Astrocyte (in vitro differentiated cells and primary cell): ENCODE measurements around the gene JAKMIP1. TPM values are rescaled to one million over a fixed set of nuclear protein-coding genes. Genes with fewer than 3 reads are reported as not detected.

Experiments used
- DNase-seq: peaks from one replicate; pipeline ENCODE4 v3.0.0-alpha.2; 2010; ENCODE audit warnings: low read depth
- FAIRE-seq: peaks from 2 replicates; lab custom pipeline; 2011; peaks lifted over from hg19 to GRCh38; lab: Jason Lieb, UNC
- H2AFZ ChIP-seq: 2 replicates; pipeline ENCODE4 v1.6.0; 2012; ENCODE audit warnings: low read depth, low read length, inconsistent platforms
- H3K27ac ChIP-seq: 2 replicates; pipeline ENCODE4 v1.5.1; 2011; ENCODE audit warnings: low read depth, low read length, inconsistent platforms
- H3K27me3 ChIP-seq: 2 replicates; pipeline ENCODE4 v1.6.0; 2011; ENCODE audit warnings: low read length, inconsistent platforms; ENCODE audit not compliant: insufficient read depth
- H3K36me3 ChIP-seq: 2 replicates; pipeline ENCODE4 v1.5.1; 2011; ENCODE audit warnings: low read length, inconsistent platforms; ENCODE audit not compliant: insufficient read depth
- H3K4me1 ChIP-seq: 2 replicates; pipeline ENCODE4 v1.5.1; 2011; ENCODE audit warnings: low read length, inconsistent platforms; ENCODE audit not compliant: insufficient read depth
- H3K4me2 ChIP-seq: 2 replicates; pipeline ENCODE4 v1.6.0; 2012; ENCODE audit warnings: low read length, inconsistent platforms
- H3K4me3 ChIP-seq: 2 replicates; pipeline ENCODE4 v1.5.1; 2011; ENCODE audit warnings: low read depth, mild to moderate bottlenecking, low read length, inconsistent platforms; ENCODE audit not compliant: insufficient read depth
- H3K79me2 ChIP-seq: 2 replicates; pipeline ENCODE4 v1.6.0; 2012; ENCODE audit warnings: mild to moderate bottlenecking, low read length, inconsistent platforms; ENCODE audit not compliant: insufficient read depth
- H3K9ac ChIP-seq: 2 replicates; pipeline ENCODE4 v1.6.0; 2012; ENCODE audit warnings: mild to moderate bottlenecking, low read length, inconsistent platforms
- H3K9me3 ChIP-seq: 2 replicates; pipeline ENCODE4 v1.5.1; 2012; ENCODE audit warnings: low read depth, mild to moderate bottlenecking, low read length, inconsistent platforms; ENCODE audit not compliant: insufficient read depth
- H4K20me1 ChIP-seq: 2 replicates; pipeline ENCODE4 v1.6.0; 2012; ENCODE audit warnings: low read length, inconsistent platforms; ENCODE audit not compliant: insufficient read depth
- H3K27ac Mint-ChIP-seq: one replicate; pipeline ENCODE4 v1.8.0; 2021; ENCODE audit warnings: mild to moderate bottlenecking, mixed read lengths; ENCODE audit not compliant: unreplicated experiment
- H3K27me3 Mint-ChIP-seq: one replicate; pipeline ENCODE4 v1.8.0; 2021; ENCODE audit warnings: low read depth, mixed read lengths; ENCODE audit not compliant: unreplicated experiment
- H3K36me3 Mint-ChIP-seq: one replicate; pipeline ENCODE4 v1.8.0; 2021; ENCODE audit warnings: low read depth, mixed read lengths; ENCODE audit not compliant: unreplicated experiment
- H3K4me1 Mint-ChIP-seq: one replicate; pipeline ENCODE4 v1.8.0; 2021; ENCODE audit warnings: low read depth, mixed read lengths; ENCODE audit not compliant: unreplicated experiment
- H3K4me3 Mint-ChIP-seq: one replicate; pipeline ENCODE4 v1.8.0; 2021; ENCODE audit warnings: mild to moderate bottlenecking, moderate library complexity, mixed read lengths; ENCODE audit not compliant: unreplicated experiment
- H3K9me3 Mint-ChIP-seq: one replicate; pipeline ENCODE4 v1.8.0; 2021; ENCODE audit warnings: mild to moderate bottlenecking, mixed read lengths; ENCODE audit not compliant: unreplicated experiment
- CTCF ChIP-seq: IDR thresholded peaks from 2 replicates; pipeline ENCODE4 v1.5.1; 2011; ENCODE audit warnings: low read depth, mild to moderate bottlenecking, inconsistent platforms, low read length, moderate library complexity; ENCODE audit not compliant: insufficient read depth
- EZH2 ChIP-seq: IDR thresholded peaks from 2 replicates; pipeline ENCODE4 v1.6.1; 2012; ENCODE audit warnings: mild to moderate bottlenecking, low read length, inconsistent platforms; ENCODE audit not compliant: insufficient read depth
- total RNA-seq: library from RNA; stranded (reverse); gene quantifications from 2 replicates; pipeline ENCODE4 v1.2.1, GENCODE V29; 2021

JAKMIP1 gene
- total RNA-seq, 1 donor from 2014 or later, result 0.50 TPM

- no peak overlapping the region for H3K27ac Mint-ChIP-seq
- H3K27me3 Mint-ChIP-seq, result peaks cover 23% of the 10 kb centered on the region
- H3K36me3 Mint-ChIP-seq, result no peaks in the 10 kb centered on the region
Observed at GRCh38 chr4:6119507-6120020, 80.8 kb downstream of the JAKMIP1 start.

GRCh38 chr4:6118201-6118600 is 82.1 kb downstream of the JAKMIP1 start:
- no peaks in the 10 kb centered on the region for H4K20me1 ChIP-seq
- H3K27me3 ChIP-seq, result no peaks in the 10 kb centered on the region
- no peak overlapping the region for H3K9ac ChIP-seq
- no peaks in the 10 kb centered on the region for H3K36me3 Mint-ChIP-seq
- H3K4me1 Mint-ChIP-seq, result peaks cover 11% of the 10 kb centered on the region
- no peak for TF ChIP-seq CTCF
- no peak for TF ChIP-seq EZH2
- no peaks in the 10 kb centered on the region for H3K79me2 ChIP-seq
- no peak overlapping the region for H3K4me3 ChIP-seq
- no peak overlapping the region for H3K27ac ChIP-seq
- no peak overlapping the region for H3K27ac Mint-ChIP-seq
- DNase-seq (no peak), FAIRE-seq (no peak)
- H3K36me3 ChIP-seq, result no peaks in the 10 kb centered on the region
- no peak overlapping the region for H2AFZ ChIP-seq
- no peak overlapping the region for H3K4me3 Mint-ChIP-seq
- H3K27me3 Mint-ChIP-seq, result peaks cover 28% of the 10 kb centered on the region
- H3K4me1 ChIP-seq, result no peaks in the 10 kb centered on the region
- no peaks in the 10 kb centered on the region for H3K9me3 Mint-ChIP-seq
- no peak overlapping the region for H3K4me2 ChIP-seq
- H3K9me3 ChIP-seq, result no peaks in the 10 kb centered on the region

More at GRCh38 chr4:6119507-6120020, 80.8 kb downstream of the JAKMIP1 start:
- H3K27ac ChIP-seq, result no peak overlapping the region
- no peaks in the 10 kb centered on the region for H3K79me2 ChIP-seq
- no peaks in the 10 kb centered on the region for H3K9me3 ChIP-seq
- no peak overlapping the region for H3K4me2 ChIP-seq
- no peaks in the 10 kb centered on the region for H3K9me3 Mint-ChIP-seq
- H3K4me3 ChIP-seq, result no peak overlapping the region
- no peak for DNase-seq
- FAIRE-seq, result no peak
- no peaks in the 10 kb centered on the region for H4K20me1 ChIP-seq
- no peak overlapping the region for H3K4me3 Mint-ChIP-seq
- H3K27me3 ChIP-seq, result no peaks in the 10 kb centered on the region
- H3K36me3 ChIP-seq, result no peaks in the 10 kb centered on the region
- H3K4me1 ChIP-seq, result no peaks in the 10 kb centered on the region
- H2AFZ ChIP-seq, result no peak overlapping the region
- peaks cover 7% of the 10 kb centered on the region for H3K4me1 Mint-ChIP-seq
- H3K9ac ChIP-seq, result no peak overlapping the region
- TF ChIP-seq CTCF, result no peak
- no peak for TF ChIP-seq EZH2

GRCh38 chr4:6116696-6117285 is 83.6 kb downstream of the JAKMIP1 start:
- Histone ChIP-seq H3K9me3 (no peaks in the 10 kb centered on the region), H2AFZ (no peak overlapping the region), H3K4me1 (no peaks in the 10 kb centered on the region), H3K4me2 (no peak overlapping the region), H3K79me2 (no peaks in the 10 kb centered on the region), H3K27ac (no peak overlapping the region), H3K27me3 (no peaks in the 10 kb centered on the region), H4K20me1 (no peaks in the 10 kb centered on the region), H3K4me3 (no peak overlapping the region), H3K36me3 (no peaks in the 10 kb centered on the region), H3K9ac (no peak overlapping the region)
- TF ChIP-seq CTCF, result no peak
- TF ChIP-seq EZH2, result no peak
- no peaks in the 10 kb centered on the region for H3K36me3 Mint-ChIP-seq
- H3K27me3 Mint-ChIP-seq, result peaks cover 37% of the 10 kb centered on the region
- H3K4me1 Mint-ChIP-seq, result peaks cover 11% of the 10 kb centered on the region
- FAIRE-seq (no peak), DNase-seq (no peak)
- H3K27ac Mint-ChIP-seq, result no peak overlapping the region
- no peaks in the 10 kb centered on the region for H3K9me3 Mint-ChIP-seq
- no peak overlapping the region for H3K4me3 Mint-ChIP-seq
